Mammary epithelial cell (primary cell): ENCODE data around the gene ADAMTS10.

ENCODE experiments used
- EZH2 ChIP-seq: IDR thresholded peaks from 2 replicates; pipeline ENCODE4 v1.6.1; 2012; ENCODE audit warnings: low read length, inconsistent platforms, borderline replicate concordance
- TF ChIP-seq, protein P1 (sequence below), 2 donors: IDR thresholded peaks in 1 of 2; conservative IDR thresholded peaks in 1 of 2; 2 replicates each; pipeline ENCODE4 v1.5.1; 2011 to 2012; ENCODE audit warnings: inconsistent platforms in 2 of 2, low read length in 2 of 2, mild to moderate bottlenecking in 2 of 2, control low read depth in 1 of 2, low read depth in 1 of 2; ENCODE audit not compliant: insufficient read depth in 1 of 2; ENCODE audit errors: extremely low read depth in 1 of 2

- TF ChIP-seq EZH2: no peak
- TF ChIP-seq, protein P1, sequence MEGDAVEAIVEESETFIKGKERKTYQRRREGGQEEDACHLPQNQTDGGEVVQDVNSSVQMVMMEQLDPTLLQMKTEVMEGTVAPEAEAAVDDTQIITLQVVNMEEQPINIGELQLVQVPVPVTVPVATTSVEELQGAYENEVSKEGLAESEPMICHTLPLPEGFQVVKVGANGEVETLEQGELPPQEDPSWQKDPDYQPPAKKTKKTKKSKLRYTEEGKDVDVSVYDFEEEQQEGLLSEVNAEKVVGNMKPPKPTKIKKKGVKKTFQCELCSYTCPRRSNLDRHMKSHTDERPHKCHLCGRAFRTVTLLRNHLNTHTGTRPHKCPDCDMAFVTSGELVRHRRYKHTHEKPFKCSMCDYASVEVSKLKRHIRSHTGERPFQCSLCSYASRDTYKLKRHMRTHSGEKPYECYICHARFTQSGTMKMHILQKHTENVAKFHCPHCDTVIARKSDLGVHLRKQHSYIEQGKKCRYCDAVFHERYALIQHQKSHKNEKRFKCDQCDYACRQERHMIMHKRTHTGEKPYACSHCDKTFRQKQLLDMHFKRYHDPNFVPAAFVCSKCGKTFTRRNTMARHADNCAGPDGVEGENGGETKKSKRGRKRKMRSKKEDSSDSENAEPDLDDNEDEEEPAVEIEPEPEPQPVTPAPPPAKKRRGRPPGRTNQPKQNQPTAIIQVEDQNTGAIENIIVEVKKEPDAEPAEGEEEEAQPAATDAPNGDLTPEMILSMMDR (conservative IDR thresholded peaks at IDR 0.05 in 1 of 2, IDR thresholded peaks at IDR 0.05 in 1 of 2; ENCODE audit: extremely low read depth in 1 of 2, insufficient read depth in 1 of 2, low read depth in 1 of 2, low read length in 2 of 2): peak; percentile 4 to 41
Measured at GRCh38 chr19:8585894-8586750, 24.4 kb downstream of the ADAMTS10 start.
